Activated CD8-positive, alpha-beta memory T cell treated with anti-CD3 and anti-CD28 coated beads, Interleukin-2, amount 10 ng/mL, durations not matched to agents 7 days and 5 days (primary cell): Measurements from ENCODE around the gene VSIR. TPM values are rescaled to one million over a fixed set of nuclear protein-coding genes. Genes with fewer than 3 reads are reported as not detected.
A peak's percentile ranks its signal among the peaks of the same experiment; 100 is the strongest.

ENCODE experiments used
- ATAC-seq: fragments of 150-1000 bp; cut with Tn5 transposase; one replicate; pipeline ENCODE4 v1.10.0; 2021; ENCODE audit warnings: moderate library complexity
- CTCF ChIA-PET: fragments of 350-600 bp; sonication (Branson Sonifier 250); formaldehyde crosslinking; loops from one replicate; lab custom pipeline; 2021; ENCODE audit warnings: antibody characterized with exemption; lab: Charles Lee
- DNase-seq: peaks from one replicate; pipeline ENCODE4 v3.0.0-alpha.2; 2020
- H3K27ac Mint-ChIP-seq: one replicate; pipeline ENCODE4 v1.8.0; 2021; ENCODE audit warnings: mild to moderate bottlenecking, mixed read lengths
- H3K27me3 Mint-ChIP-seq: one replicate; pipeline ENCODE4 v1.8.0; 2021; ENCODE audit warnings: mixed read lengths
- H3K36me3 Mint-ChIP-seq: one replicate; pipeline ENCODE4 v1.8.0; 2021; ENCODE audit warnings: mild to moderate bottlenecking, mixed read lengths
- H3K4me1 Mint-ChIP-seq: one replicate; pipeline ENCODE4 v1.8.0; 2021; ENCODE audit warnings: mixed read lengths
- H3K4me3 Mint-ChIP-seq: one replicate; pipeline ENCODE4 v1.8.0; 2021; ENCODE audit warnings: mild to moderate bottlenecking, moderate library complexity, mixed read lengths
- H3K9me3 Mint-ChIP-seq: one replicate; pipeline ENCODE4 v1.8.0; 2022; ENCODE audit warnings: low read depth, mixed read lengths
- total RNA-seq, 2 experiments: library from RNA; stranded (reverse); gene quantifications; one replicate each; pipeline ENCODE4 v1.2.3, GENCODE V29; 2021

VSIR gene
- total RNA-seq, 2 experiments from 2014 or later: 37.8 to 68.4 TPM

- H3K9me3 Mint-ChIP-seq: no peaks in the 10 kb centered on the region
- no peaks in the 10 kb centered on the region for H3K36me3 Mint-ChIP-seq
- H3K4me3 Mint-ChIP-seq: no peak overlapping the region
- H3K4me1 Mint-ChIP-seq: peaks cover 42% of the 10 kb centered on the region
- H3K27ac Mint-ChIP-seq: peak overlapping the region; percentile 98
- no peaks in the 10 kb centered on the region for H3K27me3 Mint-ChIP-seq
- DNase-seq (no peak), ATAC-seq (no peak)
- CTCF ChIA-PET: interaction anchor here (0.8 to 16.3 kb wide), 7 partner anchors 10 to 184 kb away, joined by 3 to 235 read pairs (median 15); partner anchors contain the start of gene VSIR
Measured at GRCh38 chr10:71712170-71712569, 61.1 kb downstream of the VSIR start.

- Mint-ChIP-seq H3K9me3 (no peaks in the 10 kb centered on the region), H3K4me3 (no peak overlapping the region), H3K27ac (no peak overlapping the region), H3K36me3 (no peaks in the 10 kb centered on the region), H3K4me1 (peaks cover 42% of the 10 kb centered on the region), H3K27me3 (no peaks in the 10 kb centered on the region)
- ATAC-seq: no peak
- CTCF ChIA-PET: interaction anchor here (0.8 to 16.3 kb wide), 7 partner anchors 15 to 334 kb away, joined by 3 to 235 read pairs (median 15); partner anchors contain the start of gene VSIR
- DNase-seq: no peak
Measured at GRCh38 chr10:71711052-71711623, 62.2 kb downstream of the VSIR start.

GRCh38 chr10:71710519-71710918 is 62.8 kb downstream of the VSIR start:
- no peaks in the 10 kb centered on the region for H3K27me3 Mint-ChIP-seq
- no peak overlapping the region for H3K4me3 Mint-ChIP-seq
- ATAC-seq (no peak), DNase-seq (no peak)
- CTCF ChIA-PET: interaction anchor here (5.2 to 16.3 kb wide), 2 partner anchors 15 to 62 kb away, joined by 35 to 235 read pairs; partner anchors contain the start of gene VSIR
- H3K36me3 Mint-ChIP-seq: no peaks in the 10 kb centered on the region
- no peaks in the 10 kb centered on the region for H3K9me3 Mint-ChIP-seq
- H3K27ac Mint-ChIP-seq: no peak overlapping the region
- H3K4me1 Mint-ChIP-seq: peaks cover 42% of the 10 kb centered on the region

DNA sequence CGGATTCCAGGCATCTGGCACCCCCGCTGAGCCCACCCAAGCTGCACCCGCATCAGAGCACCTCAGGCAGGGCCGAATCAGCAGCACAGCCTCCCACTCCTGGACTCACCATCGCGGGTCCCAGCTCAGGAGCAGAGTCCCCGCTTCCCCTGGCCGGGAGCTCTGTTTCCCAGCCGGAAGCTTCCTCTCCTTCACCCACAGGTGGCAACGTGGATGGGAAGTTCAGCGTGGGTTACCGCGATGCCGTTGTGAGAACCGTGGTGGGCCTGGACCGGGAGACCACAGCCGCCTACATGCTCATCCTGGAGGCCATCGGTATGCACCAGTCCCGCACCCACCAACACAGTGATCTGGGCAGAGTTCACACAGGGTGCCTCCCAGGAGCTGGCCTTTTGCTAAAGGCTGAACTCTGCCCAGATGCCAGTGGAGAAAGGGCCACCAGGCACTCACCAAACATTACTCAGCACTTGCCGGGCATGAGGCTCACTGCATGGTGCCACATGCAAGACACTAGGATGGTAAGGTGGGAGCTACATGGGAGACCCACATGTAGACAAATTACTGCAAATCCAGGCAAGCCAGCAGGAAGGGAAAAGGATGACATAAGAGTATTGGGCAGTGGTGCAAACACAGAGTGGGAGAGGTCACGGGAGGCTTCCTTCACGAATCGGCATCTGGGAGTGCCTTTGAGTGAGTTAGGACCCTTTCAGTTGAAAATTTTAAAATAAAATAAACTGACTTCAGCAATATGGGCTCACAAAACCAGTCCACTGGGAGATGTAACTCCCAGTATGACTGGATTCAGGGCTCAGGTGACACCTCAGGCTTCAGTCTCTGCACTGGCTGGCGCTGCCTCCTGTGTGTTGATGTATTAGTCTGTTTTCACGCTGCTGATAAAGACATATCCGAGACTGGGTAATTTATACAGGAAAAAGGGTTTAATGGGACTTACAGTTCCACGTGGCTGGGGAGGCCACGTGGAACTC is 64.1 kb downstream of the VSIR start:
- CTCF ChIA-PET: interaction anchor here (0.6 to 16.3 kb wide), 38 partner anchors 7 to 394 kb away, joined by 3 to 235 read pairs (median 6); partner anchors contain the start of genes C10orf105, SLC29A3 and VSIR
- Mint-ChIP-seq H3K9me3 (no peaks in the 10 kb centered on the region), H3K36me3 (no peaks in the 10 kb centered on the region), H3K4me3 (no peak overlapping the region), H3K27ac (no peak overlapping the region), H3K4me1 (peaks cover 34% of the 10 kb centered on the region), H3K27me3 (no peaks in the 10 kb centered on the region)
- no peak for DNase-seq
- no peak for ATAC-seq

DNA sequence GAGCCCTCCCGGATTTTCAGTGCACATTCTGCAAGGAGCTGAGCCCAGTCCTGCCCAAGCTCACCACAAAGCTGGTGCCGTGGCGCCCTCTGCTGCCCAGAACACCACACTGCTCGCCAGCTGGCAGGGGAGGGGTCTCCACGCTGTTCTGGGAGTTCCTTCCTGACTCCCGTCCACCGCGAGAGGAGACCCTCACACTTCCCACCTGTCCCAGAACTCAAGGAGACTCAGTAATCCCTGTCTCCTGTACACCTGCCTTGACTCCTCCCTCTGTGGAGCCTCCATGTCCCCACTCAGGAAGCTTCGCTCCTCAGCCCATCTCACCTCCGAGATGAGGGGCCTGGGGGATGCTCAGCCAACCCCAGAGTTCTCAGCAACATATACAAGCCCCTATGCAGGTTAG is 65.0 kb downstream of the VSIR start:
- peaks cover 25% of the 10 kb centered on the region for H3K4me1 Mint-ChIP-seq
- no peaks in the 10 kb centered on the region for H3K9me3 Mint-ChIP-seq
- no peak overlapping the region for H3K27ac Mint-ChIP-seq
- peak; percentile 40 for ATAC-seq
- CTCF ChIA-PET: interaction anchor here (0.6 to 16.3 kb wide), 42 partner anchors 8 to 393 kb away, joined by 3 to 235 read pairs (median 5); partner anchors contain the start of genes C10orf105, SLC29A3 and VSIR
- no peaks in the 10 kb centered on the region for H3K36me3 Mint-ChIP-seq
- H3K27me3 Mint-ChIP-seq: no peaks in the 10 kb centered on the region
- no peak overlapping the region for H3K4me3 Mint-ChIP-seq
- peak; percentile 68 for DNase-seq

DNA sequence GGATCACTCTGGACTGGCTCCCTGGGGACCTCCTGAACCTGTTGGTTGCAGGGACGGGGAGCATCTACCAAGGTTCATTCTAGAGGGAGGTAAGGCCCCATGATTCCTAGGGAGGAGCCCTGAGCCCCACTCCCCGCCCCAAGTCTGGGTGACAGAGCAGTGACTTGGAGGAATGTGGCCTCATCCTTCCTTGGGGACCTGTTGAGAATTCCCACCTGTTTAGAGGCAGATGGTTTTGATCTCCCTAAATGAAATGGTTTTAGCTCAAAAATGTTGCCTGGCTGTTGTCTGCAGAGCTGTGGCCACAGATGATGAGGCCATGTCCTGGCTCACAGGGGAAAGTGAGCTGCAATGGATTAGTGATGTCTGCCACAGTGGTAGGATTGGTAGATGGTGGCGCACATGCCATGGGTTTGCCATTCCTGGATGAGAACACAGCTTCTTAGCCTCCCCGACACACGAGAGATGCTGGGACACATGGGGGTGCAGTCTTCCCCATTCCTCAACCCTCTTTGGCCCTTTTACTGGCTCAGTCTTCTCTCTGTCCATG is 66.0 kb downstream of the VSIR start:
- Mint-ChIP-seq H3K4me3 (no peak overlapping the region), H3K27me3 (no peaks in the 10 kb centered on the region), H3K9me3 (no peaks in the 10 kb centered on the region), H3K27ac (no peak overlapping the region), H3K36me3 (no peaks in the 10 kb centered on the region), H3K4me1 (peaks cover 15% of the 10 kb centered on the region)
- DNase-seq: no peak
- ATAC-seq: no peak
- CTCF ChIA-PET: interaction anchor here (0.8 to 16.3 kb wide), 22 partner anchors 9 to 392 kb away, joined by 3 to 235 read pairs (median 10); partner anchors contain the start of genes C10orf105, SLC29A3 and VSIR

DNA sequence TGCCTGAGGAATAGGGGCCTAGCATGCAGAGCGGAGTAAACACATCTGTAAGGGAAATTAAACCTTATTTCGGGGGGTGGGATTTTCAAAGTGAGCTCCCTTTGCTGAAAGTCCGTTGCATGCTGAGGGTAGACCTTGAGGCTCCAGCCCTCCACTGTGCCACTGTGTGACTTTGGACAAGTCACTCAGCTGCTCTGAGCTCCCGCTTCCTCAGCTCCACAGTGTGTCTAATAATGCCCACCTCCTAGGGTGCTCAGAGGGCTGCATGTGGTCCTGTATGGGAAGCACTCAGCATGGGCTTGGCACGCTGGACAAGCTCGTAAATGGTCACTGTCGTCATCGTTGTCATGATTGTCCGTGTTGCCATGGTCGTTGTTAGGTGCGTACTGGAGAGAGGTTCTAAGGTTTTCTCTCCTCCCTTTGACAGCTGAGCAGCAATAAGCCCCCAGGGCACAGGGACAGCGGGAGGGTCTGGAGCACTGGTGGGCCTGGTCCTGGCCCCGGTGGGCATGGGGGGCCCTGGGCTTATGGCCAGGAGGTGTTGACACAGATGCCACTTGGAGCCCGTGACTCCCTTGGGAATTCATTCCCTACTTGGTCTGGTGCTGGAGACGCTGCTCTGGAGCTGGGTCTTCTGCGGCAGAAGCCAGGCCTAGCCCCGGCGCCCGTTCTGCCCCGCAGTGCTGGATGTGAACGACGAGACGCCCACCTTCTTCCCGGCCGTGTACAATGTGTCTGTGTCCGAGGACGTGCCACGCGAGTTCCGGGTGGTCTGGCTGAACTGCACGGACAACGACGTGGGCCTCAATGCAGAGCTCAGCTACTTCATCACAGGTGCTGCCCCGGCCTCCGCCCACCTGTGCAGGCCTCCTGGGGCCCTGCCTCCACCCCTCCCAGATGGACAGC is 66.9 kb downstream of the VSIR start:
- DNase-seq (no peak), ATAC-seq (no peak)
- Mint-ChIP-seq H3K4me1 (peaks cover 14% of the 10 kb centered on the region), H3K9me3 (no peaks in the 10 kb centered on the region), H3K27ac (no peak overlapping the region), H3K27me3 (no peaks in the 10 kb centered on the region), H3K4me3 (no peak overlapping the region), H3K36me3 (no peaks in the 10 kb centered on the region)
- CTCF ChIA-PET: interaction anchor here (0.7 to 16.3 kb wide), 13 partner anchors 11 to 387 kb away, joined by 3 to 235 read pairs (median 12); partner anchors contain the start of genes C10orf105, SLC29A3 and VSIR

DNA sequence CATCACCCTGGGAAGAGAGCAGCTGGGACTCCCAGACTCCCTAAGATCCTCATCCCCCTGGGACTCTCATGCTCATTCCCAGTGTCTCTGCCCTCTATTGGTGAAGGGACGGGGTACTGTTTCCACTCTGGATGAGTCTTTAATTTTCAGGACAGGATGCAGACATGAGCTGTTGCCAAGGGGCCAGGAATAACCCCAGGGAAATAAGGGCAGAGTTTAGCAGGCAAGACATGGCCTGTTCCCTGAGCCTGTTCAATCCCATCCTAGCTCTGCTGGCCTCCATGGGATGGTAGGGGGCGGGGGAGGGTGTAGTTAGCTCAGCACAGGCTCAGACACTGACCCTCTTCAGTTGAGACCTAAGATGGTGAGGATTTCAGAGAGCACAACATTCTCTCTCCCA is 67.7 kb downstream of the VSIR start:
- Mint-ChIP-seq H3K36me3 (no peaks in the 10 kb centered on the region), H3K27ac (no peak overlapping the region), H3K9me3 (no peaks in the 10 kb centered on the region), H3K4me1 (peaks cover 14% of the 10 kb centered on the region), H3K4me3 (no peak overlapping the region), H3K27me3 (no peaks in the 10 kb centered on the region)
- ATAC-seq (no peak), DNase-seq (no peak)
- CTCF ChIA-PET: interaction anchor here (0.6 to 16.3 kb wide), 9 partner anchors 10 to 426 kb away, joined by 3 to 235 read pairs (median 15); partner anchors contain the start of genes SLC29A3 and VSIR

- H3K9me3 Mint-ChIP-seq: no peaks in the 10 kb centered on the region
- H3K27me3 Mint-ChIP-seq: peaks cover 2% of the 10 kb centered on the region
- DNase-seq (no peak), ATAC-seq (no peak)
- no peaks in the 10 kb centered on the region for H3K36me3 Mint-ChIP-seq
- CTCF ChIA-PET: interaction anchor here (0.6 to 16.3 kb wide), 6 partner anchors 9 to 334 kb away, joined by 3 to 235 read pairs (median 14); partner anchors contain the start of genes PSAP and VSIR
- no peak overlapping the region for H3K27ac Mint-ChIP-seq
- H3K4me3 Mint-ChIP-seq: no peak overlapping the region
- peaks cover 14% of the 10 kb centered on the region for H3K4me1 Mint-ChIP-seq
Measured at GRCh38 chr10:71704816-71705215, 68.5 kb downstream of the VSIR start.

- DNase-seq: no peak
- no peak overlapping the region for H3K27ac Mint-ChIP-seq
- peaks cover 17% of the 10 kb centered on the region for H3K4me1 Mint-ChIP-seq
- H3K4me3 Mint-ChIP-seq: no peak overlapping the region
- H3K36me3 Mint-ChIP-seq: no peaks in the 10 kb centered on the region
- peaks cover 8% of the 10 kb centered on the region for H3K27me3 Mint-ChIP-seq
- CTCF ChIA-PET: interaction anchor here (1.2 to 6.8 kb wide), 2 partner anchors 43 to 72 kb away, joined by 3 to 61 read pairs; partner anchors contain the start of gene VSIR
- no peak for ATAC-seq
- H3K9me3 Mint-ChIP-seq: no peaks in the 10 kb centered on the region
Measured at GRCh38 chr10:71703577-71703976, 69.7 kb downstream of the VSIR start.

GRCh38 chr10:71701496-71702132 is 71.7 kb downstream of the VSIR start:
- Mint-ChIP-seq H3K4me1 (peaks cover 28% of the 10 kb centered on the region), H3K36me3 (no peaks in the 10 kb centered on the region), H3K4me3 (no peak overlapping the region), H3K27ac (no peak overlapping the region), H3K9me3 (no peaks in the 10 kb centered on the region), H3K27me3 (peaks cover 8% of the 10 kb centered on the region)
- CTCF ChIA-PET: interaction anchor here (1.1 to 1.3 kb wide), 2 partner anchors 110 to 195 kb away, joined by 3 to 6 read pairs; no protein-coding TSS in a partner anchor
- no peak for ATAC-seq
- no peak for DNase-seq
